Subcutaneous preadipocyte (primary cell): ENCODE results near the gene ADAD1. TPM values are rescaled to one million over a fixed set of nuclear protein-coding genes. Genes with fewer than 3 reads are reported as not detected.

Experiments used
- total RNA-seq: library from RNA; depleted of rRNA; stranded (reverse); fragments of >200 nt; gene quantifications from 2 replicates; pipeline ENCODE4 v1.2.3, GENCODE V29; 2012

ADAD1 gene
- total RNA-seq = not detected in 2 replicates

DNA sequence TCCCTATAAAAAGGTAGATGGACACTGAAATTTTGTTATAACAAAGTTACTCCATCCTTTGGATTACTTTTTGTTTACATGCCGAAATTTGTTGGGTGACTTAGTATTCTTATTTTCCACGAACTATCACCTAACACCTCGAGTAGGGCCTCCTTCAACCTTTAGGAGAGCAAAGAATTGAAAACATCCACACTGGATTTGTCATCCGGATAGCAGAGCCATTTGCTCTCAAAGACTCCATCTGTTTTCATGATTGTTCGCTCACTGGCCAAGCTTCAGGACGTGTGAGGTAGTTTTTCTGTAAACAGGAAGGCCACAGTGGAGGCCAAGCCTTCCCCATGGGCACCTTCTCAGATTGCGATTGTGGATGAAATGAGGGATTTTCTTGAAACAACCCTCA, at the start of gene ADAD1:
Gene ADAD1 (plus strand): TSS at position 301 of the 400 bp plus-strand sequence. CDS start 1,059 bp downstream, outside the sequence.

DNA sequence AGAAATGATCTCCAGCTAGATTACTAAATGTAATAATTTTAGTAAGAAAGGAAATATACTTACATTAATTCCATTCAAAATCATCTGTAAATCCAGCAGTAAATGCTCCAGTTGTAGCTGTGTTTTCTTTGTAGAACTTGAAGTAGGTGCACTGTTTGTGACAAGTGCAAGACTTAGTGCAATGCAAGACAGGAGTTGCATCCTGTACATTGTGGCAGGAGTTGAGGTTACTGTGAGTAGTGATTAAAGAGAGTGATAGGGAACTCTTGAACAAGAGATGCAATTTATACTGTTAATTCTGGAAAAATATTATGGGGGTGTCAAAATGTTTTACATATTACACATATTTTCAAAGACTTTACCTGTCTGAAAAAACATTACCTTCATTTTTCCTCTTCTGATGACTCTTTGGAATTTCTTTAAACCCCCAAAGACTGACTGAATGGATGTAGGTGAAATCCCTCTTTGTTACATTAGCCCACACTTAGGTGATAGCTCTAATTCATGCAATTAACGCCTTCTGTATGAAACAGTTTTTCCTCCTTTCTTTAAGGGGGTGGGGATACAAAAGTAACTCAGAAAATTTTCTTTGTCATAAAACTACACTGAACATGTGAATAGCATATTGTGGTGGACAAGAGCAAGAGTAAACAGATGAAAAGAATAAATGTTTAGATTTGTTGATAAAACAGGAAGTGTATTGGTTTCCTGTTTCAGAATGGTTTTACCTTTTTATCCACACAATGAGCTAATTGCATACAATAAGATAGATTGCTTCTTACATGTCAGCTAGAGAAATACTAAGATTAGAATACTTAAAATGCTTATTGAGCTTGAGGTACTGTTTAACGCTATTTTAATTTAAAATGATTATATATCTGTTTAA, 77.7 kb downstream of the ADAD1 start, which contains the start of gene IL2:
Gene IL2 (minus strand): TSS at position 495 of the 886 bp plus-strand sequence. CDS start 285 bp downstream, at position 210.

Other genes starting within 250 kb of the ADAD1 start
- 80.8 and 83.3 TPM in 2 replicates for gene BLTP1, start 226.7 kb upstream of the ADAD1 start, total RNA-seq
- gene IL2, start 77.7 kb downstream of the ADAD1 start, total RNA-seq = not detected in 2 replicates
- gene IL21, start 242.1 kb downstream of the ADAD1 start, total RNA-seq = not detected in 2 replicates